HepG2 (cell line): ENCODE data around the gene PAGE1.

ENCODE experiments used
- BHLHE40 ChIP-seq: IDR thresholded peaks from 2 replicates; pipeline ENCODE4 v1.6.1; 2011; ENCODE audit warnings: low read length, improper control_type of control experiment
- BORCS8-MEF2B ChIP-seq: sonication (generic); formaldehyde crosslinking; IDR thresholded peaks from 2 replicates; pipeline ENCODE4 v1.8.0; 2022; ENCODE audit warnings: mild to moderate bottlenecking, missing genetic modification reagents
- EP300 ChIP-seq, 3 experiments: sonication (generic) in 1 of 3; formaldehyde crosslinking in 1 of 3; IDR thresholded peaks; 2 replicates each; pipeline versions ENCODE4 v1.5.1 to v1.6.1; 2011 to 2020; ENCODE audit warnings: low read depth in 2 of 3, low read length in 2 of 3, borderline replicate concordance in 1 of 3, improper control_type of control experiment in 1 of 3, mild to moderate bottlenecking in 1 of 3, missing genetic modification reagents in 1 of 3, moderate library complexity in 1 of 3
- KDM5B ChIP-seq: sonication (generic); formaldehyde crosslinking; IDR thresholded peaks from 2 replicates; pipeline ENCODE4 v1.4.0; 2020; ENCODE audit warnings: missing genetic modification reagents, mild to moderate bottlenecking, borderline replicate concordance
- MIER2 ChIP-seq: IDR thresholded peaks from 2 replicates; pipeline ENCODE4 v1.6.1; 2016; ENCODE audit warnings: missing biosample characterization, missing genetic modification reagents
- POLR2AphosphoS5 ChIP-seq: IDR thresholded peaks from 2 replicates; pipeline ENCODE4 v1.6.1; 2012; ENCODE audit warnings: low read depth, low read length
- SMC3 ChIP-seq: IDR thresholded peaks from 2 replicates; pipeline ENCODE4 v1.6.1; 2011; ENCODE audit warnings: low read length, improper control_type of control experiment
- ZNF263 ChIP-seq: sonication (generic); formaldehyde crosslinking; IDR thresholded peaks from 2 replicates; pipeline ENCODE4 v1.4.0; 2020; ENCODE audit warnings: missing genetic modification reagents
- ZNF354B ChIP-seq: sonication (generic); formaldehyde crosslinking; IDR thresholded peaks from 2 replicates; pipeline ENCODE4 v1.8.0; 2022; ENCODE audit warnings: mild to moderate bottlenecking, missing genetic modification reagents
- ZNF703 ChIP-seq: sonication (generic); formaldehyde crosslinking; IDR thresholded peaks from 2 replicates; pipeline ENCODE4 v1.5.1; 2020; ENCODE audit warnings: missing genetic modification reagents, mild to moderate bottlenecking, moderate library complexity, borderline replicate concordance
- ZNF816 ChIP-seq: sonication (generic); formaldehyde crosslinking; IDR thresholded peaks from 2 replicates; pipeline ENCODE4 v1.8.0; 2022; ENCODE audit warnings: missing genetic modification reagents, mild to moderate bottlenecking, borderline replicate concordance
- TF ChIP-seq, protein P1 (sequence below): sonication (generic); formaldehyde crosslinking; conservative IDR thresholded peaks from 2 replicates; pipeline ENCODE4 v1.8.0; 2022; ENCODE audit warnings: missing genetic modification reagents

DNA sequence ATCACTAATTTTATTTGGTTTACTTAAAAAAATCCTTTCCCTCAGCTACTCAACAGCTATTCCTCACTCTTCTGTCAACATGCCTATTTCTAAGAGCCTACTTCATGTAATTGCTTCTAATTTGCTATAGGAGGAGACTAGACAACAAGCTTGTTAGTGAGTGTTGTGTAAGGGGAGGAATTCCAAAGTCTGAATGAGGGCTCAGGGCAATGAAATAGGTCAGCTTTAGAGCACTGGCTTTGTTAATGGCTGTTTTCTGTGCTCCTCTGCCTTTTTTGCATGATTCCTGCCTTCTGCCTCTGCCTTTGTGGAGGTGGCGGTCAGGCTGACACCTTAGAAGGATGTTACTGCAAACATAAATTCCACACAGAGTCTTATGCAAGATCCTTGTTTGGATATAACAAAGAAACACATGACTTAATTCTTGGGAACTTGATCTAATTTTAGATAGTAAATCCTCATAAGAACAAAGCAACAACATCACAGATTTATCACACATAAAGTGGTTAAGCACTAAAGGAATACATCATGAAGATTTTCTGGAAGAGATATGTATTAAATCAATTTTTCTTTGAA, 15.0 kb upstream of the PAGE1 start:
- TF ChIP-seq KDM5B (CRISPR knock-in tag) (no peak), ZNF354B (no peak), MIER2 (CRISPR knock-in tag) (no peak), ZNF263 (no peak), SMC3 (no peak), POLR2AphosphoS5 (no peak), BORCS8-MEF2B (CRISPR knock-in tag) (no peak), ZNF703 (CRISPR knock-in tag) (no peak), ZNF816 (CRISPR knock-in tag) (no peak), BHLHE40 (no peak), EP300 (IDR thresholded peaks at IDR 0.05; ENCODE audit: low read depth in 2 of 2, low read length in 2 of 2) (no peak), EP300 (CRISPR knock-in tag; IDR thresholded peaks at IDR 0.05; ENCODE audit: borderline replicate concordance) (no peak)
- TF ChIP-seq, protein P1, sequence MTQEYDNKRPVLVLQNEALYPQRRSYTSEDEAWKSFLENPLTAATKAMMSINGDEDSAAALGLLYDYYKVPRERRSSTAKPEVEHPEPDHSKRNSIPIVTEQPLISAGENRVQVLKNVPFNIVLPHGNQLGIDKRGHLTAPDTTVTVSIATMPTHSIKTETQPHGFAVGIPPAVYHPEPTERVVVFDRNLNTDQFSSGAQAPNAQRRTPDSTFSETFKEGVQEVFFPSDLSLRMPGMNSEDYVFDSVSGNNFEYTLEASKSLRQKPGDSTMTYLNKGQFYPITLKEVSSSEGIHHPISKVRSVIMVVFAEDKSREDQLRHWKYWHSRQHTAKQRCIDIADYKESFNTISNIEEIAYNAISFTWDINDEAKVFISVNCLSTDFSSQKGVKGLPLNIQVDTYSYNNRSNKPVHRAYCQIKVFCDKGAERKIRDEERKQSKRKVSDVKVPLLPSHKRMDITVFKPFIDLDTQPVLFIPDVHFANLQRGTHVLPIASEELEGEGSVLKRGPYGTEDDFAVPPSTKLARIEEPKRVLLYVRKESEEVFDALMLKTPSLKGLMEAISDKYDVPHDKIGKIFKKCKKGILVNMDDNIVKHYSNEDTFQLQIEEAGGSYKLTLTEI (CRISPR knock-in tag) = no peak
